ENCODE measurements around the gene WNT3A.

WNT3A gene

GRCh38 chr1:228030451-228031201 lies 23.8 kb downstream of the WNT3A start:
- in situ Hi-C loops (cut with MboI; ENCODE audit: low sequenced_read_pairs) = no loop called here

- in situ Hi-C loops (cut with MboI; ENCODE audit: low sequenced_read_pairs) = no loop called here
Observed at GRCh38 chr1:228031276-228031995, 24.6 kb downstream of the WNT3A start.

DNA sequence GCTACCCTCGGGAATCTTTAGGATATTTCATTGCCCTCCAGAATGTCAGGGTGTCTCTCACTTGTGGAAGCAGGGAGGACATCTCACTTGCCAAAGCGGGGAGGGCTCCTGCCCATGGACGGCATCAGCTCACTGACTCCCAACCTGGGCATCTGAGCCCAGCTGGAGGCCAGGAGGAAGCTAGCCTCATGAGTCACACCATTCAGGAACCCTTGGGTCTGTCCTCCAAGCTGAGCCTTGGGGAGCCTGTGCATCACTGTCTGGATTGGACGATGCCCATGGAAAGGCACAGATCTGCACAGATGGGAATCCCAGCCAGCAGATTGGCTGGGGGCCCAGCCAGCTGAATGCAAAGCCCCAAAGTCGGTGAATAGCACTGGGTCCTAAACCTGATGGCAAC lies 25.2 kb downstream of the WNT3A start:
- in situ Hi-C loops (cut with MboI; ENCODE audit: low sequenced_read_pairs) = no loop called here

- in situ Hi-C loops (cut with MboI; ENCODE audit: low sequenced_read_pairs) = no loop called here
Observed at GRCh38 chr1:228033376-228033775, 26.6 kb downstream of the WNT3A start.

- in situ Hi-C loops (cut with MboI; ENCODE audit: low sequenced_read_pairs) = no loop called here
Observed at GRCh38 chr1:228034954-228035837, 28.4 kb downstream of the WNT3A start.

GRCh38 chr1:228035844-228036243 lies 29.0 kb downstream of the WNT3A start:
- in situ Hi-C loops (cut with MboI; ENCODE audit: low sequenced_read_pairs) = no loop called here

- in situ Hi-C loops (cut with MboI; ENCODE audit: low sequenced_read_pairs) = no loop called here
Observed at GRCh38 chr1:228036701-228037231, 30.0 kb downstream of the WNT3A start.

- in situ Hi-C loops (cut with MboI; ENCODE audit: low sequenced_read_pairs) = no loop called here
Observed at GRCh38 chr1:228037401-228038386, 30.9 kb downstream of the WNT3A start.

DNA sequence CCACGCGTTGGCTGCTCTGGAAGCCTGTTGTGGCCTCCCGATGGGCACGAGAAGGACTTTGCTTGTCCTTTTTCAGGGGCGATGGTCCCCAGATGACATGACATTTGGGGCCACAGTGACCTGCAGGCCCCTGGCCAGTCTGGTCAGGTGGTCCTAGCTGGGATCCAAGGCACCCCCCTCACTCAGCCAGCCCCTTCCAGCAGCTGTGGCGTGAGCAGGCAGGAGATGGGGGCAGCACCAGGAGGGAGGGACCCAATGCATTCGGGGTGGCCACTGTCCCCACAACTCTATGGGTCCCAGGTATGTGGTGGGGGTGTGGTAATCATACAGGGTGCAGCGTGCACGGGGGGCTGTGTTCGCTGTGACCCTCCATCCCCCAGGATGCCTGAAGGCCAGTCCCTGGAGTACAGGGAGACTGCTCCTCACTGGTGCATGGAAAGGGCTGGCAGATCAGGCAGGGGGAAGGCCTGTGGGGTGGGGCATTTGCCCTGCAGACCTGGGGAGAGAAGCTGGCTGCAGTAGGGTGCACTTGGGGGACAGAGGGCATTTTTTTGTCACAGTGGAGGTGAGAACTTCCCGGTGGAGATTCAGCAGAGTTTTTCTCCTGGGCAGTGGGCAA lies 31.7 kb downstream of the WNT3A start:
- in situ Hi-C loops (cut with MboI; ENCODE audit: low sequenced_read_pairs) = no loop called here

- in situ Hi-C loops (cut with MboI; ENCODE audit: low sequenced_read_pairs) = no loop called here
Observed at GRCh38 chr1:228039006-228039903, 32.5 kb downstream of the WNT3A start.

DNA sequence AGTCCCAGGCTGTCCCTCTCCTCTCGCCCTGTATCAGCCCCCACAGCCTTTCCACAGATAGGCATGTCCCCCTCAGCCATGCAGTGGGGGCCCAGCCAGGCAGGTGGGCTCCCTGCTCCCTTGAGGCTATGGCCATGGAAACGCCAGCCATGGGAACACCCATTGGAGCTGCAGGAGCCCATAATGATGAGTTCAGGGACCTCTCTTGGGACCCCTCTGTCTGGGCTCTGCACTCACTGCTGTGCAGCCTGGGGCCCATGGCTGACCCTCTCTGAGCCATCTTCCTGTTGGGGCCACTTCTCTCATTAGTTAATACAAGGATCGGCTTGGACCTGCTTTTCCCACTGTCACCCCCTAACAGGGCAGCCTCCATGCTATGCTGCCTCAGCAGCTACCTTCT lies 33.2 kb downstream of the WNT3A start:
- in situ Hi-C loops (cut with MboI; ENCODE audit: low sequenced_read_pairs) = no loop called here

- in situ Hi-C loops (cut with MboI; ENCODE audit: low sequenced_read_pairs) = no loop called here
Observed at GRCh38 chr1:228041316-228041715, 34.5 kb downstream of the WNT3A start.

DNA sequence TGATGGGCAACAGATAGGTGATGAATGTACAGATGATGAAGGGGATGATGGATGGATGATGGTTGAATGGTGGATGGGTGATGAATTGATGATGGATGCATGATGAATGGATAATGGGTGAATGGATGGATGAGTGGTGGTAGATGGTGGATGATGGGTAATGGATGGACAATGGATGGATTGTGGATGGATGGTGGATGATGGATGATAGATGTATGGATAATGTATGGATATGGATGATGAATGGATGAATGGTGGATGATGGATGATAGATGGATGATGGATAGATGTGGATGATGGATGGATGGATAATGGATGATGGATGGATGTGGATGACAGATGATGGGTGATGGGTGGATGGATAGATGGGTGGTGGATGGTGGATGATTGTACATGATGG lies 35.7 kb downstream of the WNT3A start:
- in situ Hi-C loops (cut with MboI; ENCODE audit: low sequenced_read_pairs) = no loop called here

DNA sequence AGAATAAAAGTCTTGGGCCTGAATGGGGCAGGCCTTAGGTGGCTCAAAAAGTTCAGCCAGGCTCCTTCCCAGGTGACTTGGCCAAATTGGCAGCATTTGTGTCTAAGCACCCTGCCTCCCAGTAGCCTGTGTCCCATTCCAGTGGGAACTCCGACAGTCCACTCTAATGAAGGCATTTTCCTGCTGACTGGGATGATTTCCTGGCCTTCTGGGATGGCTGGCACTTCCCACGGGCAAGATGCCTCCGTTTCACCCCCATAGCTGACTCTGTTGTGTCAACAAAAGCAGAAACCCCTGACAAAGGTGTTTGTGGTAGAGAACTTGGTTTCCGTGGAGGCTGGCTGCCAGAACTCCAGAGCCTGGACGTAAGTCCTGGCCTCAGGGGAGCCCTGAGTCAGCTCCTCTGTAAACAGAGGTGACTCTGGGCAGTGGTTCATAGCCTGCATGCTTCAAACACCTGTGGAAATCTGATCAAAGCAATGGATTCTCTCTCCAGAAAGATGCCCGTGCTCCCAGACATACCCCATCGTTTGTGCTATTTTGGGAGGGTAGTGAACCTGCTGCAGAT lies 36.6 kb downstream of the WNT3A start:
- in situ Hi-C loops (cut with MboI; ENCODE audit: low sequenced_read_pairs) = no loop called here

GRCh38 chr1:228044961-228045360 lies 38.2 kb downstream of the WNT3A start:
- in situ Hi-C loops (cut with MboI; ENCODE audit: low sequenced_read_pairs) = no loop called here

DNA sequence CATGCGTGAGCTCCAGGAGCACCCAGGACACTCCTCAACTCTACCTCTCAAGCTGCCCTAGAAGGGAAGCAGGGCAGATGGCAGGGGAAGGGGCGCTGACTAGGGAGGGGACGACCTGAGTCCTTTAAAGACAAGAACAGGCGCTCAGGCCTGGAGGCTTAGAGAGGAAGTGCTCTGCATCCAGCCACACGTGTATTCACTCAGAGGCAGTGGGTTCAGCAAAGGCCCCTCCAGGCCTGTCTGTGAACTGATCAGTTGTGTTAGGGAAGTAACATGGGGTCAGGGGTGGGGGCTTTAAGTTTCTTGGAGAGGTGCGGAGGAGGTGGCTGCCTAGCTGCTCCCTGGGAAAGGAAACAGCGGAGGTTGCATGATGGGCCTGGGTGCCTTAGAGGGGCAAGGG lies 38.6 kb downstream of the WNT3A start:
- in situ Hi-C loops (cut with MboI; ENCODE audit: low sequenced_read_pairs) = no loop called here

DNA sequence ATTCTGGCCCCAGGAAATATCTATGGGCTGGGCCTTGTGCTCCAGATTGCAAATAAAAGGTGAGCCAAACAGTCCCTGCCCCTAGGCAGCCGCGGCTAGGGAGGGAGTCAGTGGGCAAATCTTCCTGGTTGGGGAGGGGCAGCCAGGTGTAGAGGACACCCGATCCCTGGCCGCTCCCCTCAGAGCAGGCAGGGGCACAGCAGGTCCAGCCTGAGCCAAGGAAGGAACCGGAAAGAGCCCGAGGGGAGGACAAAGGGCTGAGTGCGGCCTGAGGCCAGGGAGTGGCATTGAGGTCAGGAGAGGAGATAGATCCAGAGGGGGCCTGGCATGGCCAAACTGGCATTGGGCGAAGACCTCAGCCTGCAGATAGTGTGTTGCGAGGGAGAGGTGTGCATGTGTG lies 39.1 kb downstream of the WNT3A start:
- in situ Hi-C loops (cut with MboI; ENCODE audit: low sequenced_read_pairs) = no loop called here
